Activated CD8-positive, alpha-beta T cell treated with anti-CD3 and anti-CD28 coated beads, Interleukin-2, amount 10 ng/mL, durations not matched to agents 7 days and 5 days (primary cell): ENCODE measurements around the gene PKN2. TPM values are rescaled to one million over a fixed set of nuclear protein-coding genes. Genes with fewer than 3 reads are reported as not detected.

Experiments used
- ATAC-seq: fragments of 150-1000 bp; cut with Tn5 transposase; one replicate; pipeline ENCODE4 v1.10.0; 2021; ENCODE audit warnings: moderate library complexity
- CTCF ChIA-PET: fragments of 350-600 bp; sonication (Branson Sonifier 250); formaldehyde crosslinking; loops from one replicate; lab custom pipeline; 2021; ENCODE audit warnings: antibody characterized with exemption; lab: Charles Lee
- POLR2A ChIA-PET: fragments of 350-600 bp; sonication (Branson Sonifier 250); formaldehyde crosslinking; loops from one replicate; lab custom pipeline; 2021; ENCODE audit warnings: antibody characterized with exemption; lab: Charles Lee
- DNase-seq: peaks from one replicate; pipeline ENCODE4 v3.0.0-alpha.2; 2020
- H3K27ac Mint-ChIP-seq: one replicate; pipeline ENCODE4 v1.8.0; 2021; ENCODE audit warnings: mild to moderate bottlenecking, mixed read lengths
- H3K27me3 Mint-ChIP-seq: one replicate; pipeline ENCODE4 v1.8.0; 2021; ENCODE audit warnings: low read depth, mixed read lengths
- H3K36me3 Mint-ChIP-seq: one replicate; pipeline ENCODE4 v1.8.0; 2021; ENCODE audit warnings: low read depth, mixed read lengths
- H3K4me1 Mint-ChIP-seq: one replicate; pipeline ENCODE4 v1.8.0; 2021; ENCODE audit warnings: low read depth, mixed read lengths
- H3K4me3 Mint-ChIP-seq: one replicate; pipeline ENCODE4 v1.8.0; 2021; ENCODE audit warnings: mild to moderate bottlenecking, mixed read lengths
- H3K9me3 Mint-ChIP-seq: one replicate; pipeline ENCODE4 v1.8.0; 2022; ENCODE audit warnings: mixed read lengths; ENCODE audit not compliant: insufficient read depth
- total RNA-seq, 2 experiments: library from RNA; stranded (reverse); gene quantifications; one replicate each; pipeline ENCODE4 v1.2.3, GENCODE V29; 2021

PKN2 gene
- total RNA-seq, 2 experiments from 2014 or later, result 23.6 to 24.4 TPM

DNA sequence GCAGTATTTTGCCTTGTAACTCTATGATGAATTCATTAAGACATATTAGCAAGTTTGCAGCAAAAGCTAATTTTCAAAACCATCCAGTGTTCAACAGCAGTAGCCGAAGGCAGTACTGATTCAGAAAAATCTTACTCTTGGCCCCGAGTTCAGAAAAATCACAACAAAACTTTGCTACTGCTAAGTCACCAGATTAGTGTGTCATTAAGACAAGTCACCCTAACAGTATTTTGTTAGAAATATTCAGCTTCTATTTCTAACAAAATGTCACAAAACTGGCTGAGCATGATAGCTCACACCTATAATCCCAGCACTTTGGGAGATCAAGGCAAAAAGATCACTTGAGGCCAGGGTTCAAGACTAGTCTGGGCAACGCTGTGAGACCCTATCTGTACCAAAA is 199.1 kb downstream of the PKN2 start:
- Mint-ChIP-seq H3K27ac (peak overlapping the region; percentile 11), H3K27me3 (no peaks in the 10 kb centered on the region), H3K4me1 (peaks cover 18% of the 10 kb centered on the region), H3K36me3 (peaks cover 49% of the 10 kb centered on the region), H3K9me3 (no peaks in the 10 kb centered on the region), H3K4me3 (no peak overlapping the region)
- no peak for DNase-seq
- ATAC-seq, result no peak
- CTCF ChIA-PET, result interaction anchor here (1.6 kb wide), 1 partner anchor 7 kb away, joined by 4 read pairs; no protein-coding TSS in a partner anchor
- POLR2A ChIA-PET, result interaction anchor here (1.0 kb wide), 1 partner anchor 8 kb away, joined by 4 read pairs; the partner anchor contains the start of gene GTF2B

Other genes starting within 250 kb of the PKN2 start
- 10 to 100 TPM; 36.5 to 38.8 TPM for gene GTF2B, start 207.3 kb downstream of the PKN2 start, total RNA-seq